Natural killer cell (primary cell): Measurements from ENCODE around the gene XCR1. TPM values are rescaled to one million over a fixed set of nuclear protein-coding genes. Genes with fewer than 3 reads are reported as not detected.

ENCODE experiments used
- ATAC-seq, 3 donors: fragments of 150-1000 bp in 2 of 3; fragments of 200-7000 bp in 1 of 3; cut with Tn5 transposase; 1 replicate in 1 of 3; 2 replicates in 2 of 3; pipeline ENCODE4 v1.10.0; 2021; ENCODE audit warnings: mild to moderate bottlenecking in 2 of 3, moderate library complexity in 2 of 3
- DNase-seq, 2 donors: peaks; one replicate each; pipeline versions ENCODE4 v3.0.0 to v3.0.0-alpha.2; 2013 to 2021; ENCODE audit warnings: mixed read lengths in 1 of 2
- H3K27ac ChIP-seq: one replicate; pipeline ENCODE4 v1.5.1; 2013; ENCODE audit warnings: mild to moderate bottlenecking, low read length
- H3K27me3 ChIP-seq: one replicate; pipeline ENCODE4 v1.6.1; 2013; ENCODE audit warnings: low read length; ENCODE audit not compliant: control insufficient read depth, insufficient read depth
- H3K36me3 ChIP-seq: one replicate; pipeline ENCODE4 v1.6.1; 2013; ENCODE audit warnings: low read length; ENCODE audit not compliant: control insufficient read depth, insufficient read depth
- H3K4me1 ChIP-seq: one replicate; pipeline ENCODE4 v1.6.1; 2013; ENCODE audit warnings: low read length; ENCODE audit not compliant: control insufficient read depth, insufficient read depth
- H3K4me3 ChIP-seq: one replicate; pipeline ENCODE4 v1.5.1; 2013; ENCODE audit warnings: low read length
- H3K9me3 ChIP-seq: one replicate; pipeline ENCODE4 v1.6.1; 2013; ENCODE audit warnings: low read length; ENCODE audit not compliant: control insufficient read depth, insufficient read depth
- H3K27ac Mint-ChIP-seq, 2 donors: one replicate each; pipeline ENCODE4 v1.8.0; 2022; ENCODE audit warnings: mild to moderate bottlenecking in 2 of 2, mixed read lengths in 2 of 2, moderate library complexity in 1 of 2
- H3K27me3 Mint-ChIP-seq, 2 donors: one replicate each; pipeline ENCODE4 v1.8.0; 2022; ENCODE audit warnings: low read depth in 2 of 2, mixed read lengths in 2 of 2
- H3K36me3 Mint-ChIP-seq: one replicate; pipeline ENCODE4 v1.8.0; 2022; ENCODE audit warnings: mixed read lengths
- H3K4me1 Mint-ChIP-seq, 2 donors: one replicate each; pipeline ENCODE4 v1.8.0; 2022; ENCODE audit warnings: mixed read lengths in 2 of 2
- H3K4me3 Mint-ChIP-seq: one replicate; pipeline ENCODE4 v1.8.0; 2022; ENCODE audit warnings: mild to moderate bottlenecking, moderate library complexity, mixed read lengths
- H3K9me3 Mint-ChIP-seq, 2 donors: one replicate each; pipeline ENCODE4 v1.8.0; 2022; ENCODE audit warnings: mixed read lengths in 2 of 2
- WGBS: methylation state at CpG from one replicate; pipeline ENCODE4 v1.1.7; 2013; ENCODE audit warnings: missing lambda C conversion rate; ENCODE audit not compliant: insufficient coverage; 5-methylcytosine and 5-hydroxymethylcytosine counted together
- intact Hi-C: fragments of 100-400 bp; cut with micrococcal nuclease; formaldehyde crosslinking; loops from one replicate; pipeline ENCODE4 v1.14.2; 2022
- total RNA-seq, 4 donors: library from RNA; stranded (reverse); fragments of 120-200 nt in 1 of 4; gene quantifications; one replicate each; pipeline versions ENCODE4 v1.2.3 to v1.2.4, GENCODE V29; 2013 to 2022
- TF ChIP-seq, protein P1 (sequence below): fragments of 200-600 bp; IDR thresholded peaks from one replicate; pipeline ENCODE4 v1.8.0; 2022; ENCODE audit warnings: antibody characterized with exemption

XCR1 gene
- total RNA-seq, 3 donors from 2014 or later (not counting 1 experiment from before 2014, with no cell fraction given), result 0.21 TPM; not detected in 2

DNA sequence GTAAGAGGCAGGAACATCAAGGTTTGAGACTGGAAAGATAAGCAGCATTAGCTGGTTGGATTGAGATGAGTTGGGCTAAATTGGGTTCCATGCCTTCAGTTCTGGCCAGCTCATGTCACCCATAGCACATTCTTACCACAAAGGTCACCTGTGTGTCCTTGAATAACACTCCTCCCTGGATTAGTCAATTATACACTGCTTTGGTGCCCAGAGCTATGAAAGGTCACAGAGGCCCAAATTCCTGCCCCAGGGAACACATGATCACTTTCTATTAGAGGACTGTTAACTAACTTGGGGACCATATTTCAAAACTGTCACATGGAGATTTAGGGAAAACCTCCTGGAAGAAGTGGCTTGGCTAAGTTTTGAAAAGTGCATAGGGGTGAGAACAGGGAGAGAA, 40.1 kb upstream of the XCR1 start:
- Histone ChIP-seq H3K27ac (no peak overlapping the region), H3K4me1 (peaks cover 42% of the 10 kb centered on the region), H3K36me3 (no peaks in the 10 kb centered on the region), H3K9me3 (no peaks in the 10 kb centered on the region), H3K27me3 (no peaks in the 10 kb centered on the region), H3K4me3 (no peak overlapping the region)
- peaks cover 49 to 53% of the 10 kb centered on the region in 2 donors for H3K4me1 Mint-ChIP-seq
- DNase-seq, result no peak
- peak overlapping the region; percentile 78 to 86 for H3K27ac Mint-ChIP-seq
- intact Hi-C loops, result no loop called here
- no peaks in the 10 kb centered on the region for H3K9me3 Mint-ChIP-seq
- peaks cover 5% of the 10 kb centered on the region for H3K36me3 Mint-ChIP-seq
- H3K4me3 Mint-ChIP-seq, result no peak overlapping the region
- TF ChIP-seq, protein P1, sequence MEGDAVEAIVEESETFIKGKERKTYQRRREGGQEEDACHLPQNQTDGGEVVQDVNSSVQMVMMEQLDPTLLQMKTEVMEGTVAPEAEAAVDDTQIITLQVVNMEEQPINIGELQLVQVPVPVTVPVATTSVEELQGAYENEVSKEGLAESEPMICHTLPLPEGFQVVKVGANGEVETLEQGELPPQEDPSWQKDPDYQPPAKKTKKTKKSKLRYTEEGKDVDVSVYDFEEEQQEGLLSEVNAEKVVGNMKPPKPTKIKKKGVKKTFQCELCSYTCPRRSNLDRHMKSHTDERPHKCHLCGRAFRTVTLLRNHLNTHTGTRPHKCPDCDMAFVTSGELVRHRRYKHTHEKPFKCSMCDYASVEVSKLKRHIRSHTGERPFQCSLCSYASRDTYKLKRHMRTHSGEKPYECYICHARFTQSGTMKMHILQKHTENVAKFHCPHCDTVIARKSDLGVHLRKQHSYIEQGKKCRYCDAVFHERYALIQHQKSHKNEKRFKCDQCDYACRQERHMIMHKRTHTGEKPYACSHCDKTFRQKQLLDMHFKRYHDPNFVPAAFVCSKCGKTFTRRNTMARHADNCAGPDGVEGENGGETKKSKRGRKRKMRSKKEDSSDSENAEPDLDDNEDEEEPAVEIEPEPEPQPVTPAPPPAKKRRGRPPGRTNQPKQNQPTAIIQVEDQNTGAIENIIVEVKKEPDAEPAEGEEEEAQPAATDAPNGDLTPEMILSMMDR, result no peak
- no peak for ATAC-seq
- peaks cover 0 to 2% of the 10 kb centered on the region in 2 donors for H3K27me3 Mint-ChIP-seq

- no peaks in the 10 kb centered on the region for H3K9me3 Mint-ChIP-seq
- no peak overlapping the region for H3K27ac Mint-ChIP-seq
- Histone ChIP-seq H3K36me3 (no peaks in the 10 kb centered on the region), H3K27me3 (no peaks in the 10 kb centered on the region), H3K9me3 (no peaks in the 10 kb centered on the region), H3K4me1 (peaks cover 42% of the 10 kb centered on the region), H3K27ac (peak overlapping the region; percentile 9), H3K4me3 (no peak overlapping the region)
- WGBS, result 94% methylated on average over 8 of the region's 8 CpGs
- peaks cover 41 to 44% of the 10 kb centered on the region in 2 donors for H3K4me1 Mint-ChIP-seq
- H3K36me3 Mint-ChIP-seq, result no peaks in the 10 kb centered on the region
- intact Hi-C loops, result no loop called here
- TF ChIP-seq, protein P1, result no peak
- H3K27me3 Mint-ChIP-seq, result peaks cover 0 to 5% of the 10 kb centered on the region in 2 donors
- peak in 1 of 2 donors; percentile 37 for DNase-seq
- no peak overlapping the region for H3K4me3 Mint-ChIP-seq
- no peak for ATAC-seq
Observed at GRCh38 chr3:46065750-46066256, 38.5 kb upstream of the XCR1 start.

- Histone ChIP-seq H3K27me3 (no peaks in the 10 kb centered on the region), H3K36me3 (no peaks in the 10 kb centered on the region), H3K9me3 (no peaks in the 10 kb centered on the region), H3K27ac (peak overlapping the region; percentile 17), H3K4me3 (no peak overlapping the region), H3K4me1 (peaks cover 42% of the 10 kb centered on the region)
- DNase-seq, result peak in 1 of 2 donors; percentile 97
- TF ChIP-seq, protein P1, result no peak
- peaks cover 0 to 5% of the 10 kb centered on the region in 2 donors for H3K27me3 Mint-ChIP-seq
- intact Hi-C loops, result no loop called here
- H3K4me1 Mint-ChIP-seq, result peaks cover 36 to 40% of the 10 kb centered on the region in 2 donors
- no peaks in the 10 kb centered on the region for H3K36me3 Mint-ChIP-seq
- no peak overlapping the region for H3K4me3 Mint-ChIP-seq
- no peaks in the 10 kb centered on the region for H3K9me3 Mint-ChIP-seq
- peak; percentile 80 to 83 (median 82) for ATAC-seq
- H3K27ac Mint-ChIP-seq, result no peak overlapping the region
- 5% methylated on average over 6 of the region's 6 CpGs for WGBS
Observed at GRCh38 chr3:46065294-46065705, 38.0 kb upstream of the XCR1 start.

- no peaks in the 10 kb centered on the region for H3K27me3 ChIP-seq
- no peak overlapping the region for H3K4me3 Mint-ChIP-seq
- no peak overlapping the region for H3K4me3 ChIP-seq
- no peak for ATAC-seq
- DNase-seq, result no peak
- no peaks in the 10 kb centered on the region for H3K36me3 ChIP-seq
- H3K4me1 Mint-ChIP-seq, result peaks cover 10 to 17% of the 10 kb centered on the region in 2 donors
- WGBS, result 48% methylated on average over 2 of the region's 2 CpGs
- no peaks in the 10 kb centered on the region for H3K36me3 Mint-ChIP-seq
- no peak overlapping the region for H3K27ac Mint-ChIP-seq
- TF ChIP-seq, protein P1, result no peak
- intact Hi-C loops, result no loop called here
- H3K9me3 Mint-ChIP-seq, result no peaks in the 10 kb centered on the region
- peaks cover 42% of the 10 kb centered on the region for H3K4me1 ChIP-seq
- no peak overlapping the region for H3K27ac ChIP-seq
- no peaks in the 10 kb centered on the region for H3K9me3 ChIP-seq
- peaks cover 0 to 7% of the 10 kb centered on the region in 2 donors for H3K27me3 Mint-ChIP-seq
Observed at GRCh38 chr3:46062679-46063078, 35.4 kb upstream of the XCR1 start.
